HL-60 (cell line): ENCODE results near the gene ABCC1.

ENCODE experiments used
- POLR2AphosphoS5 ChIP-seq: IDR thresholded peaks from 2 replicates; pipeline ENCODE4 v1.6.1; 2012; ENCODE audit warnings: low read depth
- SPI1 ChIP-seq: IDR thresholded peaks from 2 replicates; pipeline ENCODE4 v1.6.1; 2012; ENCODE audit warnings: low read depth, mild to moderate bottlenecking, borderline replicate concordance
- TF ChIP-seq, protein P1 (sequence below): IDR thresholded peaks from one replicate; pipeline ENCODE4 v1.5.1; 2011; ENCODE audit warnings: low read length, control low read depth, inconsistent platforms; ENCODE audit not compliant: insufficient read depth

DNA sequence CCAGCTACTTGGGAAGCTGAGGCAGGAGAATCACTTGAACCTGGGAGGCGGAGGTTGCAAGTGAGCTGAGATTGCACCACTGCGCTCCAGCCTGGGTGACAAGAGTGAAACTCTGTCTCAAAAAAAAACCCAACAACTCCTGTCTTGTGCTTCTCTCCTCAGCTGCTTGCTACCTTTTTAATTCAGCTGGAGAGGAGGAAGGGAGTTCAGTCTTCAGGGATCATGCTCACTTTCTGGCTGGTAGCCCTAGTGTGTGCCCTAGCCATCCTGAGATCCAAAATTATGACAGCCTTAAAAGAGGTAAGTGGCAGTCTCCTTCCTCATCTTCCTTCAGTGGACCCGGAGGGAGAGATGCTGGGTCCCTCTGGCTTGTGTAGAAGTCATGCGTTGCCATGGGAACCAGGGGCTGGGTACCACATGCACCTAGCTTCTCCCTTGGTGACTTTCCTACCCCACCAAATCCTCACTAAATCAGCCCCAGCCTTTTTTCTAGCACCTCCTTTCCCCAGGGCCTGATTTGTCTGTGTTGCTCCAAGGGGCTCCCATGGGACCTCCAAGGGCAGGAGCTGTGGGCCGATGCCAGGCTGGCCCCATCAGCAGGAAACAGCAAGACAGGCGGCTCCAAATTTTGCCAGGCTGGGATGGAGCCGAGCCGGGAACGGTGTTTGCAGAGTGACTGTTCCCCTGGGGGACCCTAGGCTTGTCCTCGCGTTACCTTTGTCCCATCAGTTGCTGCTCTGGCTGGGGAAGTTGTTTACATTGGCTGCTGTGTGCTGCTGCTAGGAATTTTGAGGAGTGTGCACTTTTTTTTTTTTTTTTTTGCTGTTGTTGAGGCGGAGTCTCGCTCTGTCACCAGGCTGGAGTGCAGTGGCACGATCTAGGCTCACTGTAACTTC, 65.2 kb downstream of the ABCC1 start:
- TF ChIP-seq, protein P1, sequence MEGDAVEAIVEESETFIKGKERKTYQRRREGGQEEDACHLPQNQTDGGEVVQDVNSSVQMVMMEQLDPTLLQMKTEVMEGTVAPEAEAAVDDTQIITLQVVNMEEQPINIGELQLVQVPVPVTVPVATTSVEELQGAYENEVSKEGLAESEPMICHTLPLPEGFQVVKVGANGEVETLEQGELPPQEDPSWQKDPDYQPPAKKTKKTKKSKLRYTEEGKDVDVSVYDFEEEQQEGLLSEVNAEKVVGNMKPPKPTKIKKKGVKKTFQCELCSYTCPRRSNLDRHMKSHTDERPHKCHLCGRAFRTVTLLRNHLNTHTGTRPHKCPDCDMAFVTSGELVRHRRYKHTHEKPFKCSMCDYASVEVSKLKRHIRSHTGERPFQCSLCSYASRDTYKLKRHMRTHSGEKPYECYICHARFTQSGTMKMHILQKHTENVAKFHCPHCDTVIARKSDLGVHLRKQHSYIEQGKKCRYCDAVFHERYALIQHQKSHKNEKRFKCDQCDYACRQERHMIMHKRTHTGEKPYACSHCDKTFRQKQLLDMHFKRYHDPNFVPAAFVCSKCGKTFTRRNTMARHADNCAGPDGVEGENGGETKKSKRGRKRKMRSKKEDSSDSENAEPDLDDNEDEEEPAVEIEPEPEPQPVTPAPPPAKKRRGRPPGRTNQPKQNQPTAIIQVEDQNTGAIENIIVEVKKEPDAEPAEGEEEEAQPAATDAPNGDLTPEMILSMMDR = no peak
- TF ChIP-seq POLR2AphosphoS5 (no peak), SPI1 (no peak)
